Glutamatergic neuron (in vitro differentiated cells): ENCODE measurements around the gene EGFL8. TPM values are rescaled to one million over a fixed set of nuclear protein-coding genes. Genes with fewer than 3 reads are reported as not detected.

Experiments used
- DNase-seq: peaks from one replicate; pipeline ENCODE4 v3.0.0; 2022
- H3K27ac Mint-ChIP-seq: one replicate; pipeline ENCODE4 v1.8.0; 2020; ENCODE audit warnings: mild to moderate bottlenecking, mixed read lengths, inconsistent platforms; ENCODE audit not compliant: unreplicated experiment
- H3K27me3 Mint-ChIP-seq: one replicate; pipeline ENCODE4 v1.8.0; 2020; ENCODE audit warnings: mild to moderate bottlenecking, moderate library complexity, mixed read lengths, inconsistent platforms; ENCODE audit not compliant: unreplicated experiment
- H3K36me3 Mint-ChIP-seq: one replicate; pipeline ENCODE4 v1.8.0; 2020; ENCODE audit warnings: mild to moderate bottlenecking, mixed read lengths, inconsistent platforms; ENCODE audit not compliant: unreplicated experiment
- H3K4me1 Mint-ChIP-seq: one replicate; pipeline ENCODE4 v1.8.0; 2020; ENCODE audit warnings: mild to moderate bottlenecking, low read depth, mixed read lengths, inconsistent platforms; ENCODE audit not compliant: unreplicated experiment
- H3K4me3 Mint-ChIP-seq: one replicate; pipeline ENCODE4 v1.8.0; 2020; ENCODE audit warnings: mild to moderate bottlenecking, mixed read lengths, inconsistent platforms; ENCODE audit not compliant: unreplicated experiment
- H3K9me3 Mint-ChIP-seq: one replicate; pipeline ENCODE4 v1.8.0; 2020; ENCODE audit warnings: mild to moderate bottlenecking, moderate library complexity, mixed read lengths, inconsistent platforms; ENCODE audit not compliant: unreplicated experiment
- CTCF ChIP-seq: fragments of 200-600 bp; sonication (generic); IDR thresholded peaks from one replicate; pipeline ENCODE4 v1.5.0; 2021; ENCODE audit not compliant: partially characterized antibody, unreplicated experiment
- total RNA-seq: library from RNA; stranded (reverse); fragmentation: NEBNext Ultra II Directional; extraction: Animal tissue kit (Norgen Biotek cat#: 25700); gene quantifications from one replicate; pipeline ENCODE4 v1.2.1, GENCODE V29; 2021; ENCODE audit not compliant: unreplicated experiment

EGFL8 gene
- total RNA-seq, 1 donor from 2014 or later = 23.0 TPM

DNA sequence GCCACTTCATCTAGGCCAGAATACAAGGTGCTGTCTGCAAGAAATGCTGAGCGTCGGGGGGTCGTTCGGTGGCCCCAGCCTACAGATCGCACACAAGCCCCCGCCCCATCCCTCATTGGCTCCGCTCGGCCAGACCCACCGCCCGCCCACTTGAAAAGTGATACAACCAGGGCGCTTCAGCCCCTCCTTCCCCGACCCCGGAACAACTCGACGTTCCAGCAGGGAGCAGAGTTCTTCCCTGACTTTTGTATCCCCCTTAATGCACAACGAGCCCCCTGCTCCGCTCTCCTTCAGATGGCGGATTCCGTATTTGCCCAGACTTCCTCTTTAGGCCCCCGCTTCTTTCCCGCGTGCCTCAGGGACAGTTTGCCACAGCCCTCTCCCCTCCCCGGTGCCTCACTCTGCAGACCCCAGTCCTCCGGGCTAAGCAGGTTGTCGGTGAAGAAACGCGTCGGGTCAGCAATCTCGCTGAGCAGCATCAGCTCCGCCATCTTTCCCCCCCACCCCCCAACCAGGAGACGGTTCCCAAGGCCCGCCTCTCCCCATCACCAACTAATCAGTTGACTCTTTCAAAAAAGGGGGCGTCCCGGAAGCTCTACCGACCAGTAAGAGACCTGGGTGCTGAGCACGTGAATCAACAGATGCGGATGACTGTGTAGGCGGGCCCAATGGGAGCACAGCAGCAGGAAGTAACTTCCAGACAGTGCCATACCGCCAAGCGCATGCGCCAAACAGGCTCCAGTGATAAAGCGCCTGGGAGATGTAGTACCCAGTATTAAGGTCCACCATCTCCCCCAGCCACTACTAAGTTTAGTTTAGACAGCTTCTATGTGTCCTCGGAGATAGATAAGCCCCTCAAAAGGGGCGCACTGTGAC is 36.4 kb upstream of the EGFL8 start, which contains the start of gene ATF6B:
Gene ATF6B (minus strand): TSS at position 530 of the 876 bp plus-strand sequence. CDS start 39 bp downstream, at position 491.
- Mint-ChIP-seq H3K4me1 (peaks cover 15% of the 10 kb centered on the region), H3K4me3 (peak within 1 kb of the TSS; percentile 98), H3K36me3 (peaks cover 6% of the 10 kb centered on the region), H3K27me3 (peaks cover 17% of the 10 kb centered on the region), H3K9me3 (peaks cover 12% of the 10 kb centered on the region), H3K27ac (peak within 1 kb of the TSS; percentile 83)
- TF ChIP-seq CTCF = no peak
- peak; percentile 95 for DNase-seq

- peak overlapping the region; percentile 43 for H3K27ac Mint-ChIP-seq
- peaks cover 17% of the 10 kb centered on the region for H3K27me3 Mint-ChIP-seq
- peak overlapping the region; percentile 98 for H3K4me3 Mint-ChIP-seq
- no peak for DNase-seq
- TF ChIP-seq CTCF = no peak
- peaks cover 12% of the 10 kb centered on the region for H3K9me3 Mint-ChIP-seq
- H3K36me3 Mint-ChIP-seq = peaks cover 6% of the 10 kb centered on the region
- peaks cover 15% of the 10 kb centered on the region for H3K4me1 Mint-ChIP-seq
Observed at GRCh38 chr6:32128751-32129296, 35.6 kb upstream of the EGFL8 start.

GRCh38 chr6:32129297-32130088 is 34.9 kb upstream of the EGFL8 start:
- H3K9me3 Mint-ChIP-seq = peaks cover 12% of the 10 kb centered on the region
- no peak for TF ChIP-seq CTCF
- peaks cover 14% of the 10 kb centered on the region for H3K27me3 Mint-ChIP-seq
- H3K36me3 Mint-ChIP-seq = peaks cover under 1% of the 10 kb centered on the region
- H3K4me1 Mint-ChIP-seq = peaks cover 15% of the 10 kb centered on the region
- peak overlapping the region; percentile 76 for H3K27ac Mint-ChIP-seq
- DNase-seq = no peak
- peak overlapping the region; percentile 96 for H3K4me3 Mint-ChIP-seq

GRCh38 chr6:32131439-32131948 is 32.9 kb upstream of the EGFL8 start:
- Mint-ChIP-seq H3K4me1 (peaks cover 15% of the 10 kb centered on the region), H3K9me3 (peaks cover 10% of the 10 kb centered on the region), H3K27me3 (peaks cover 12% of the 10 kb centered on the region), H3K27ac (peak overlapping the region; percentile 66), H3K4me3 (peak overlapping the region; percentile 59), H3K36me3 (no peaks in the 10 kb centered on the region)
- no peak for DNase-seq
- no peak for TF ChIP-seq CTCF
